GM23338 (cell line): ENCODE measurements around the gene CCDC73.

Experiments
- CREB1 ChIP-seq: fragments of 250-450 bp; sonication (Bioruptor Pico); IDR thresholded peaks from 2 replicates; pipeline ENCODE4 v1.5.0; 2020; ENCODE audit warnings: low read depth, mild to moderate bottlenecking, moderate library complexity
- EZH2 ChIP-seq: fragments of 200-600 bp; sonication (generic); IDR thresholded peaks from one replicate; pipeline ENCODE4 v1.8.0; 2017; ENCODE audit warnings: antibody characterized with exemption, mild to moderate bottlenecking, low read depth; ENCODE audit not compliant: unreplicated experiment
- EZH2phosphoT487 ChIP-seq: fragments of 200-600 bp; sonication (generic); IDR thresholded peaks from one replicate; pipeline ENCODE4 v1.8.1; 2018; ENCODE audit warnings: antibody characterized with exemption; ENCODE audit not compliant: unreplicated experiment
- JUNB ChIP-seq: IDR thresholded peaks from one replicate; pipeline ENCODE4 v1.6.1; 2016; ENCODE audit warnings: antibody characterized with exemption; ENCODE audit not compliant: unreplicated experiment
- POLR2AphosphoS5 ChIP-seq: IDR thresholded peaks from 2 replicates; pipeline ENCODE4 v1.6.1; 2016; ENCODE audit warnings: antibody characterized with exemption, low read depth
- REST ChIP-seq: IDR thresholded peaks from one replicate; pipeline ENCODE4 v1.6.1; 2018; ENCODE audit warnings: antibody characterized with exemption; ENCODE audit not compliant: unreplicated experiment
- ZNF114 ChIP-seq: fragments of 250-450 bp; sonication (Bioruptor Pico); IDR thresholded peaks from 2 replicates; pipeline ENCODE4 v1.5.0; 2020; ENCODE audit warnings: mild to moderate bottlenecking, moderate library complexity
- ZNF331 ChIP-seq: fragments of 250-450 bp; sonication (Bioruptor Pico); IDR thresholded peaks from 2 replicates; pipeline ENCODE4 v1.5.0; 2020; ENCODE audit warnings: low read depth, mild to moderate bottlenecking, moderate library complexity
- TF ChIP-seq, protein P1 (sequence below), 2 experiments: fragments of 200-600 bp in 1 of 2; sonication (generic) in 1 of 2; conservative IDR thresholded peaks; 2 replicates each; pipeline versions ENCODE4 v1.5.1 to v1.6.1; 2016 to 2017; ENCODE audit warnings: antibody characterized with exemption in 2 of 2, low read depth in 2 of 2, mild to moderate bottlenecking in 2 of 2, moderate library complexity in 1 of 2

DNA sequence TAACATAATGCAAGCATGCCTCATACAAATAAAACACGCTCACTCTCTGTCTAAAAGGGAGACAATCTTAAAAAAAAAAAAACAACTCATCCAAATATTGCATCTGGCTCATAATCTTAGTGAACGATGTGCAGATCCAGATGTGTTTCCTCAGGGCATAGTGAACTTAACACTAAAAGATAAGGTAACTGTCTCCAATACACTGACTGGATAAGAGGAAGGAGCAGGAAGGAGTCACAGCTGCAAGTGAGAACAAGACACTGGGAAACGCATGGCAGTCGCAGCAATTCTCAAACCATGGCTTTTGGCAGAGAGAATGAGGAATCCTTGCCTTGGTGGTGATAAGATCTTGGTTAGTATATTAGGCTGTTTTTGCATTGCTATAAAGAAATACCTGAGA lies 220.0 kb downstream of the CCDC73 start:
- TF ChIP-seq, protein P1, sequence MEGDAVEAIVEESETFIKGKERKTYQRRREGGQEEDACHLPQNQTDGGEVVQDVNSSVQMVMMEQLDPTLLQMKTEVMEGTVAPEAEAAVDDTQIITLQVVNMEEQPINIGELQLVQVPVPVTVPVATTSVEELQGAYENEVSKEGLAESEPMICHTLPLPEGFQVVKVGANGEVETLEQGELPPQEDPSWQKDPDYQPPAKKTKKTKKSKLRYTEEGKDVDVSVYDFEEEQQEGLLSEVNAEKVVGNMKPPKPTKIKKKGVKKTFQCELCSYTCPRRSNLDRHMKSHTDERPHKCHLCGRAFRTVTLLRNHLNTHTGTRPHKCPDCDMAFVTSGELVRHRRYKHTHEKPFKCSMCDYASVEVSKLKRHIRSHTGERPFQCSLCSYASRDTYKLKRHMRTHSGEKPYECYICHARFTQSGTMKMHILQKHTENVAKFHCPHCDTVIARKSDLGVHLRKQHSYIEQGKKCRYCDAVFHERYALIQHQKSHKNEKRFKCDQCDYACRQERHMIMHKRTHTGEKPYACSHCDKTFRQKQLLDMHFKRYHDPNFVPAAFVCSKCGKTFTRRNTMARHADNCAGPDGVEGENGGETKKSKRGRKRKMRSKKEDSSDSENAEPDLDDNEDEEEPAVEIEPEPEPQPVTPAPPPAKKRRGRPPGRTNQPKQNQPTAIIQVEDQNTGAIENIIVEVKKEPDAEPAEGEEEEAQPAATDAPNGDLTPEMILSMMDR (conservative IDR thresholded peaks at IDR 0.05; ENCODE audit: low read depth in 2 of 2) = no peak
- TF ChIP-seq POLR2AphosphoS5 (no peak), EZH2 (no peak), EZH2phosphoT487 (no peak), CREB1 (no peak), ZNF331 (CRISPR knock-in tag) (no peak), REST (no peak), ZNF114 (no peak), JUNB (no peak)
